GOT3 (cell line): ENCODE data around the gene ETDC.
"Not testable (repeated sequence)": the region's sequence is repeated elsewhere in the genome, so short reads cannot be mapped to it uniquely, and the experiment has no call there.

Experiments used
- DNase-seq: peaks from one replicate; lab custom pipeline; 2025; ENCODE audit warnings: mixed read lengths; lab: John Stamatoyannopoulos, UW

Gene ETDC

GRCh38 chrX:135309430-135309923, at the start of gene ETDC:
ETDC (plus strand) TSS chrX:135309480; CDS start chrX:135309480, 0 bp downstream.
- DNase-seq = no peak

- DNase-seq = not testable (repeated sequence)
Measured at GRCh38 chrX:135260976-135261375, 48.3 kb upstream of the ETDC start.

- DNase-seq = not testable (repeated sequence)
Measured at GRCh38 chrX:135263376-135263775, 45.9 kb upstream of the ETDC start.

GRCh38 chrX:135264206-135264605, 45.1 kb upstream of the ETDC start:
- DNase-seq = no peak

GRCh38 chrX:135273162-135273561, 36.1 kb upstream of the ETDC start:
- no peak for DNase-seq

- DNase-seq = no peak
Measured at GRCh38 chrX:135275973-135276372, 33.3 kb upstream of the ETDC start.

- no peak for DNase-seq
Measured at GRCh38 chrX:135287266-135287823, 21.9 kb upstream of the ETDC start.

GRCh38 chrX:135295238-135295943, 13.9 kb upstream of the ETDC start:
- DNase-seq = no peak

- DNase-seq = no peak
Measured at GRCh38 chrX:135295944-135296305, 13.4 kb upstream of the ETDC start.

GRCh38 chrX:135302269-135302873, 6.9 kb upstream of the ETDC start:
- no peak for DNase-seq

- no peak for DNase-seq
Measured at GRCh38 chrX:135304741-135305140, 4.5 kb upstream of the ETDC start.

GRCh38 chrX:135307171-135307570, 2.1 kb upstream of the ETDC start:
- DNase-seq = no peak

GRCh38 chrX:135308345-135308855, 880 bp upstream of the ETDC start:
- no peak for DNase-seq

- DNase-seq = no peak
Measured at GRCh38 chrX:135315864-135316263, 6.6 kb downstream of the ETDC start.

- DNase-seq = no peak
Measured at GRCh38 chrX:135324463-135324862, 15.2 kb downstream of the ETDC start.

- not testable (repeated sequence) for DNase-seq
Measured at GRCh38 chrX:135325036-135325818, 15.9 kb downstream of the ETDC start.

- no peak for DNase-seq
Measured at GRCh38 chrX:135327299-135327698, 18.0 kb downstream of the ETDC start.

- DNase-seq = no peak
Measured at GRCh38 chrX:135328421-135329005, 19.2 kb downstream of the ETDC start.

GRCh38 chrX:135330706-135331105, 21.4 kb downstream of the ETDC start:
- DNase-seq = no peak

GRCh38 chrX:135331525-135331924, 22.2 kb downstream of the ETDC start:
- no peak for DNase-seq

- DNase-seq = no peak
Measured at GRCh38 chrX:135340831-135341230, 31.6 kb downstream of the ETDC start.

- no peak for DNase-seq
Measured at GRCh38 chrX:135345107-135345589, 35.9 kb downstream of the ETDC start.
